LNCAP (cell line): ENCODE results near the gene RRP9.

Experiments used
- CTCF ChIP-seq: fragments of 450-650 bp; IDR thresholded peaks from 2 replicates; pipeline ENCODE4 v1.5.1; 2017; ENCODE audit warnings: mild to moderate bottlenecking

Gene RRP9

GRCh38 chr3:51937014-51937413, 4.7 kb downstream of the RRP9 start:
- TF ChIP-seq CTCF, result no peak

GRCh38 chr3:51935886-51936755, 5.6 kb downstream of the RRP9 start:
- no peak for TF ChIP-seq CTCF

- no peak for TF ChIP-seq CTCF
Measured at GRCh38 chr3:51934991-51935885, 6.5 kb downstream of the RRP9 start.

- no peak for TF ChIP-seq CTCF
Measured at GRCh38 chr3:51934139-51934850, 7.4 kb downstream of the RRP9 start.

- no peak for TF ChIP-seq CTCF
Measured at GRCh38 chr3:51933471-51934138, 8.1 kb downstream of the RRP9 start.

- TF ChIP-seq CTCF, result no peak
Measured at GRCh38 chr3:51932471-51933370, 9.0 kb downstream of the RRP9 start.
